ENCODE measurements around the gene KIAA0408.
"Not testable (repeated sequence)": the region's sequence is repeated elsewhere in the genome, so short reads cannot be mapped to it uniquely, and the experiment has no call there.

Gene KIAA0408

GRCh38 chr6:127463056-127463455, 3.9 kb upstream of the KIAA0408 start:
- no peak for DNase-seq

- no peak for DNase-seq
Measured at GRCh38 chr6:127462376-127462775, 3.2 kb upstream of the KIAA0408 start.

GRCh38 chr6:127460465-127460864, 1.3 kb upstream of the KIAA0408 start:
- no peak for DNase-seq

GRCh38 chr6:127458817-127459216, 372 bp downstream of the KIAA0408 start:
- peak; percentile 38 to 72 (median 62) for DNase-seq

- no peak for DNase-seq
Measured at GRCh38 chr6:127458222-127458621, 967 bp downstream of the KIAA0408 start.

- DNase-seq = peak; percentile 77 to 95 (median 88)
Measured at GRCh38 chr6:127457456-127458064, 1.6 kb downstream of the KIAA0408 start.

- DNase-seq = no peak
Measured at GRCh38 chr6:127456465-127456864, 2.7 kb downstream of the KIAA0408 start.

- peak in 2 of 4 experiments; percentile 10 to 31 for DNase-seq
Measured at GRCh38 chr6:127453845-127454619, 5.2 kb downstream of the KIAA0408 start.

GRCh38 chr6:127452803-127453202, 6.4 kb downstream of the KIAA0408 start:
- no peak for DNase-seq

GRCh38 chr6:127451388-127451787, 7.8 kb downstream of the KIAA0408 start:
- DNase-seq = no peak

- no peak for DNase-seq
Measured at GRCh38 chr6:127447780-127448179, 11.4 kb downstream of the KIAA0408 start.

GRCh38 chr6:127446356-127446755, 12.8 kb downstream of the KIAA0408 start:
- DNase-seq = peak in 3 of 4 experiments; percentile 7 to 32 (median 9)

- DNase-seq = no peak
Measured at GRCh38 chr6:127441881-127442280, 17.3 kb downstream of the KIAA0408 start.

- DNase-seq = no peak
Measured at GRCh38 chr6:127439718-127440117, 19.5 kb downstream of the KIAA0408 start.

GRCh38 chr6:127436578-127437110, 22.5 kb downstream of the KIAA0408 start:
- no peak for DNase-seq

- no peak for DNase-seq
Measured at GRCh38 chr6:127435626-127436220, 23.5 kb downstream of the KIAA0408 start.

GRCh38 chr6:127434651-127435050, 24.5 kb downstream of the KIAA0408 start:
- no peak for DNase-seq

GRCh38 chr6:127428562-127428961, 30.6 kb downstream of the KIAA0408 start:
- not testable (repeated sequence) for DNase-seq

GRCh38 chr6:127423921-127424320, 35.3 kb downstream of the KIAA0408 start:
- peak in 2 of 4 experiments; percentile 56 to 62 for DNase-seq

GRCh38 chr6:127421164-127421563, 38.0 kb downstream of the KIAA0408 start:
- DNase-seq = not testable (repeated sequence)

- peak; percentile 84 to 95 (median 90) for DNase-seq
Measured at GRCh38 chr6:127420556-127420955, 38.6 kb downstream of the KIAA0408 start.

- no peak for DNase-seq
Measured at GRCh38 chr6:127415096-127415495, 44.1 kb downstream of the KIAA0408 start.

GRCh38 chr6:127413123-127413522, 46.1 kb downstream of the KIAA0408 start:
- not testable (repeated sequence) for DNase-seq

Measured in suppressor macrophage (primary cell).